Esophagus mucosa (tissue), 1 donor: ENCODE data around the gene RGS3. TPM values are rescaled to one million over a fixed set of nuclear protein-coding genes. Genes with fewer than 3 reads are reported as not detected.

Experiments
- ATAC-seq: fragments of 200-7000 bp; cut with Tn5 transposase; one replicate; pipeline ENCODE4 v1.9.1; 2020
- total RNA-seq: library from RNA; stranded (reverse); gene quantifications from one replicate; pipeline ENCODE4 v1.2.4, GENCODE V29; 2023
- donor health status: DM: yes; HTN: yes; CAD: no.

RGS3 gene
- total RNA-seq, 1 donor from 2014 or later, result 22.8 TPM

DNA sequence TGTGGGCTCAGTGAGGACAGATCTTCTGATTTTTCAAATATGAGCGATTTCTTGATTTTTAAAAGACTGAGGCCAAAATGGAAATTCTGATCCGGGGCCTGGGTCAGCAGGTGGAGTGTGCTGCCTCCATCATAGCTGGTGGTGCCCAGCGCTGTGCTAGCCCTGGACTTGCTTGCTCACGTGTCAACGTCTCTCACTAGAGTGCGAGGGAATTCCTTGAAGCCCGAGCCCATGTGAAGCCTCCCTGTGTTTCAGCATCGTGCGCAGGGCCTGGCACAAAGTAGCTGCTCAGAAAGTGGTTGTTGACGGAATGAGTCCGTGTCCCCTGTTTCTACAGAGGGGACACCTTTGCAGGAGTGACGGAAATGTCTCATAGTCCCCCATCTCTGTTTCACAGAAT lies 50.5 kb downstream of the RGS3 start:
- ATAC-seq, result no peak

DNA sequence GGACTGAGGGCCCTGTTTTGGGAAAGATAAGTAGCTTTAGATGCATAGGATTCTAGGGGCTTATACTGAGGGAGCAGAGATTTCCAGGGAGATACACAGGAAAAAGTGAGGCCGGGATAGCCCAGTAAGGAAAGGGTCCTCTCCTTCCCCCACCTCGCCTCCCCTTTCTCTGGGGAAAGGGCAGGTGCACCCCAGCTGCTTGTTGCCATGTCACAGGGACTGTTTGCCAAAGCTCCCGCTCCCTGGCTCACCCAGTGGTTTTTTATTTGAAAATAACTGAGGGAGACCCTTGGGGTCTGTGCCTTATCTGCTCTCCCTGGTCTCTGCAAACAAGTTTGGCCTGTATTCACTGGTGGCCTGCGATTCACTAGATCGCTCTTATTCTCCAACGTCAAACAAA lies 51.2 kb downstream of the RGS3 start:
- no peak for ATAC-seq

- ATAC-seq, result no peak
Measured at GRCh38 chr9:113515862-113516261, 52.3 kb downstream of the RGS3 start.

DNA sequence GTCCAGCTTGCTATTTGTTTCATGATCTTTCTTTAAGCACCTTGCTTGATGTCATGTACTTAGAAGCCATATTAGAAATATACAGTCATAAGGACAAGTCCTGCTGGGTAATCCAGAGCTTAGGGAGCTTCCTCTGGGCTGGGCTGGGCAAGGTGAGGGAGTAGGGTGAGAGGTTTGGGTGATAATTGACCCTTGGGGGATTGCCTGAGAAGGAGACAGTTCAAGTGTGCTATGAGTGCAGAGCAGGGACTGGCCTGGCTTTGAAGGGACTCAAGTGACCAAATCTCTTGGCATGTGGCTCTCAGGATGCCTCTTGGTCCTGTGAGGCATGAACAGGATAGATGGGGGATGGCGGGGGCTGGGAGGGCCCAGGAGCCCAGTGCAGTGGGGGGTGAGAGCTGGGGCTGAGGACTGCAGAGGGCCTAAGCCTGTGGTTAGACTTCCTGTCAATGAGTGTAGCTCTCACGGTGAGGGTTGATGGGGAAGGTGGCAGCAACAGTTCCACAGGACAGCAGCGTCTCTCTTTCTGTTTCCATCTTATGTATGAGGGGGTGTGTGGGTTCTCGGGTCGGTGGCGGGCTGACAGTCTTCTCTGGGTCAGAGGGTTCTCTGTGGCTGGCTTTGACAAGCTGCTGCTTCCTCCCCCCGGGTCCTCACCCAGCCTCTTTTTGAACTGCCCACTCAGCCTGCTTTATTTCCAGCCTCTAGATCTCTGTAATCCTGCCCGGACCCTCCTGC lies 53.5 kb downstream of the RGS3 start:
- peak; percentile 48 for ATAC-seq

- peak; percentile 63 for ATAC-seq
Measured at GRCh38 chr9:113519426-113520108, 56.0 kb downstream of the RGS3 start.

DNA sequence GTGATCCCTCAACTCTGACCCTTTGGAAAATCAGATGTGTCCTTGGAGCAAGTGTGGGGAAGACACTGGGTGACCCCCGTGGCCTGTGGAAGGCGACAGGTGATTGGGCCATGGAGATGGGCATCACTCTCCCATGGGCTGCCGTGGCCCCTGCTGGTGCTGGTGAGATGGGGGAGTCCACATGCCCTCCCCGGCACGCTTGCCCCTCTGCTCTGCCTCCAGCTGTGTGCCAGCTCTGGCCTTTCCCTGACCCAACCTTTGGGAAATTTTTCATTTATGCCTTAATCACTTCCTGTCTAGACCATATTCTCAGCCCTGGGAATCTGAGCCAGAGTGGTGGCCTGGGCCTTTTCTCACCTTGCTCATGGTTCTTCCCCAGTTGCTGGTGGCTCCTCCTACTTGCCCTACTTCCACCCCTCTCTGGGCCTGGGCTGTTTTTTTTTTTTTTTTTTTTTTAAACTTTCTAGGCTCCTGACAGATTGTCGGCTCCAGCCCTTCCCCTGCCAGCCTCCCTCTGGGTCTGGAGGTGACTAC lies 56.6 kb downstream of the RGS3 start:
- ATAC-seq, result no peak

- ATAC-seq, result no peak
Measured at GRCh38 chr9:113521693-113522255, 58.2 kb downstream of the RGS3 start.

DNA sequence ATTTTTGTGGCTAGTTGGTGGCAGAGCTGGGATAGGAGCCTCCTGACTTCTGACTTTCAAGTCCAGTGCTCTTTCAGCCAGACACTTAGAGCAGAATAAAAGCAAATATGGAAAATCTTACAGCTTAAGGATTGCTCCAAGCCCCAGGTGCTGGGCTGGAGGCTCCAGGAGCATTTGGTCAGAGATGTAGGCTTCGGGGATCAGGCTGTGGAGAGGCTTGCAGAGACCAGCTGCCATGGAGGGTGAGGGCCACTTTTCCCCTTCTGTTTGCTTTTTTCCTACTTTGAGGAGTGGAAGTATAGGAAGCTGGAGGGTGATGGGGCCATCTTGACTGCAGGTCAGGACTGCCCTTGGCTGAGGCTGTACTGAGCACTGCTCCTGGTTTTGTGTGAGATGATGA lies 58.9 kb downstream of the RGS3 start:
- ATAC-seq, result no peak

DNA sequence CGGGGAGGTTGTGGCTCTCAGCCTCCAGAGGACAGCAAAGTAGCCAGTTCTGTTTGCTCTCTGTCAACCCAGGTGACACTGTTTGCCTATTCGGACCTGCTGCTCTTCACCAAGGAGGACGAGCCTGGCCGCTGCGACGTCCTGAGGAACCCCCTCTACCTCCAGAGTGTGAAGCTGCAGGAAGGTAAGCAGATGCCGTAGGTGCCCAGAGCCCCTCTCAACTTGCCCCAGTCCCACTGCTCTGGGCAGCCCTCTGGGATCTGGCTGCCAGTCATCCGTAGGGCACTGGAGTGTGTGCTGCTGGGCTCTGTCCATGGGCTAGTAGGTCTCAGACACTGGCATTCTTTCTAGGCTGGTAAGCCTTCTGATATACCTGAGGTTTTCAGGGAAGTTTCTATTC lies 59.3 kb downstream of the RGS3 start:
- ATAC-seq, result no peak

GRCh38 chr9:113523421-113524141 lies 60.1 kb downstream of the RGS3 start:
- no peak for ATAC-seq

- ATAC-seq, result no peak
Measured at GRCh38 chr9:113524468-113524867, 60.9 kb downstream of the RGS3 start.

- no peak for ATAC-seq
Measured at GRCh38 chr9:113525205-113525604, 61.7 kb downstream of the RGS3 start.

DNA sequence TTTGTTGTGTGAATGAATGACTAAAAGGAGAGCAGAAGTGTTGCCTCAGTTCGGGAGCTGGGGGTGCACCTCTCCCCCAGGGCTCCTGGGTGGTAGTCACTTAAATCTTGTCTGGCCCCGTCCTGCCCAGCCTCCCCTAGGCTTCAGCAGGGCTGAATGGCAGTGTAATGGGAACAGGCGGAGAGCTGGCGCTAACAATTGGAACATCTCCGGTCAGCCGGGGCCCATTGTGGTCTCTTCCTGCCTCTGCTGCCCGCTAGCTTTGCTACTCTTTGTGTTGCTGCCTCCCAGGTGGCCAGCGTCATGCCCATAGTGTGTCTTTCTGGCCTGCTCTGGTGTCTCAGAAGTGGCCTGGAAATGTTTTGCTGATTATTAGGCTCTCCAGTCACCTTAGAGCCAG lies 62.3 kb downstream of the RGS3 start:
- no peak for ATAC-seq

- no peak for ATAC-seq
Measured at GRCh38 chr9:113526231-113526746, 62.8 kb downstream of the RGS3 start.

DNA sequence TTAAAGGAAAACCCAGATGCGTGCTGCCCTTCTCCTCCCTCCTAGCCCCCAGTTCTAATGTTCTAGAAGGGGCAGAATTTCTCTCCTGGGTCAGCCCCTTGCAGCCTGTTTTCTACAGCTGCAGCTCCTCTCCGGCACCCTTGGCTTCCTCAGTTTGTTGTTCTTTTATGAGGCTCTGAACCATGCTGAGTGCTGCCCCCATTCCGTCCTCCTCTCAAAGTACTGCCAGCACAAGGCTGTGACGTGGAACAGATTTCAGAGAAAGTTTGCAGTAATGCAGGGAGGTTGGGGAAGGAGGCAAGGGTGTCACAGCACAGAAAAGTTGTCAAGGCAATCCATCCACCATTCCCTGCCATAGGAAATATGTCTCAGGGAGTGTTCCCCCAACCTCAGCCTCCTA lies 63.3 kb downstream of the RGS3 start:
- ATAC-seq, result no peak

- ATAC-seq, result peak; percentile 93
Measured at GRCh38 chr9:113528088-113528487, 64.6 kb downstream of the RGS3 start.

DNA sequence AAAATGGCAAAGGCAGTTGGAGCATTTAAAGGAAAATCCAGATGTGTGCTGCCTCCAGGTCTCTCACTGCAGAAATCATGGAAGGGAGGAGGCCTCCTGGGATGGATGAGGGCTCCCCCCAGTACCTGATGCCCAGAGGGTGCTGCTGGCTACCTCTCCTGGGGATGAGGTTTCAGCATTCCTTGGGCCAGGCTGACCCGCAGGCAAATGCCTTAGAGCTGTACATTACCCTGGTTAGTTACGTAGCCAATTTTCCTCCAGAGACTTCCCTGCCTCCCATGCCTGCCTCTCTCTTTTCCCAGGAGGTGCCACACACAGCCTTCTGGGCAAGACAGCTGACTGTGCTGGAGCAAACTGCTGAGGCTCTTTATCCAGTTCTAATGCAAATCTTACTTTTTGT lies 65.3 kb downstream of the RGS3 start:
- ATAC-seq, result no peak

- ATAC-seq, result no peak
Measured at GRCh38 chr9:113529336-113530009, 65.9 kb downstream of the RGS3 start.

DNA sequence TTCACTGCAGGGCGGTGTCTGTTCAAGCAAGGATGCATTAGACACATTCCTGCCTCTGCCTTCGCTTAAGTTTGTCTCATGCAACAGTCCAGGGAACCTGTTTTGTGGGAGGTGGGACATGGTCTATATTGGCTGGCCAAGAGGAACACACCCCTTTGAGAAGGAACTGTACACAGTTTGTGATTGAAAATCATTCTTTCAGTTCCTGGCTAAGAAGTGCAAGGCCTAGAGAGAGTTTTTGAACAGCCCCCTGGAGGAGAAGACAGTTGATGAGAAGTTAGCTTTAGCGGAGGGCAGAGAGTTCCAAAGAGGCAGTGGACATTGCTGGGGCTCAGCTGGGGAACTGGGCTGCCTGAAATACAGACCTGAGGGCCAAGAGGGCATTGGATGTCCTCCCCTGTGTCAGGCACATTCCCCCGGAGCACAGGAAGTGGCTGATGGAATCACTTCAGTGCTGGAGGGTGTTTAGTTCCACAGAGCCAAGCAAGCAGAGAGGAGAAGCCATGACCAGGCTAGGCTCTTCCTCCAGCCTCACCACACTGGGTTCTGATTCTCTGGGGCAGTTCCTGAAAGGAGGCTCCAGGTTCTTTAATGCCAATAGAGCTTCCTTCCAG lies 66.6 kb downstream of the RGS3 start:
- ATAC-seq, result no peak

DNA sequence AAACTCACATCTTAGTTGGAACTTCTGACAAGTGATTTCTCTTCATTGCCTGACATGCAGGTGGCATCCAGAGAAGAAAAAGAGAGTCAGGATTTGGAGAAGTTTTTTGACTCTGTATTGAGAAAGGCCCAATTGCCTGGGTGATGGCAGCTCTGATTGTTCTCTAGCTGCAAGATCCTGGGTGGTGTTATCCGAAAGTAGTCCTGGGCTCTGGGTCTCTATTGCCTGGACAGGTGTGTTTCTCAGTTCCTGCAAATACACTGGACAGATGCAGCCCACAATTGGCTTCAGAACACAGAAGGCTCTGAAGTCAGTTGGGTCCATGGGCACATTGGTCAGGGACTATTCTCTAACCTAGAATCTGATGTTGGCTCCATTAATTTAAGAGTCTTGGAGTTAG lies 67.4 kb downstream of the RGS3 start:
- ATAC-seq, result no peak

DNA sequence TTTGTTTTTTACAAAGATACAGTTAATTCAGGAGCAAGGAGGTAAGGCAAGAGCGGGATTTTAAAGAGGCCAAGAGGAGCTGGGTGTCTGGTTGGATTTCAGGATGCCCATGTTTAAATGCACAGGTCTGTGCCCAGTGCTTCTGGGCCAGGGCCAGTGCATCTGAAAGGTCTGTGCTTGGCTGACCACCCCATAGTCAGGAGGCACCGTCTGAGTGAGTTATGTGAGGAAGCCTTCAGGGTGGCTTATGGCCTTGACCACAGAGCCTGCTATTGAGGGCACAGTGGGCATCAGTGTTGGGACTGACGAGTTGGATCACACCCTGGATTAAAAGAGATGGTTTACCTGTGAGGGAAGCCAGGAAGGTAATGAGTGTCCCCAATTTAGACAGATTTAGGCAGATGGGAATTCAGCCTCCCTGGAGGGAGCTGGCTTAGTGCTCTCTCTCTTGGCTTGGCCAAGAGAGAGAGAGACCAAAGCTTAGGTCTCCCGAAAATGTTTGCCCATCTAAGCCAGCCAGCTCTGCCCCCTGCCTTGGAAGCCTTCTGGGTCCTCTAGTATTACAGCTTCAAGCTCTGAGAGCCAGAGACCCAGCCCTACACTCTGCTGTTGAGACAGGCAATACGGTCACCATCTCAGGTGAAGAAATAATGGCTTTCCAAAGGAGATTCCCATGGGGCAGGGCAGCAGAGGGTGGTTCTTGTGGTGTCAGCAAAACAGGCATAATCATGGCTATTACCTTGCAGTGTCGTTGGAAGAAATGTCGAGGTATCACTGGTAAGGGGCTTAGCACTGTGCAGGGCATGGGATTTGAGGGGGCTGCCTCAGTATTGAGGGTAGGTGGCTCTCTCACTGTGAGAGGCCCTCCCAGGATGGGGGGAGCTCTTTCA lies 68.6 kb downstream of the RGS3 start:
- ATAC-seq, result no peak
